ENCODE measurements around the gene XRCC5. TPM values are rescaled to one million over a fixed set of nuclear protein-coding genes. Genes with fewer than 3 reads are reported as not detected.

Gene XRCC5
- total RNA-seq, 4 donors from 2014 or later: 131 to 157 (median 141) TPM

DNA sequence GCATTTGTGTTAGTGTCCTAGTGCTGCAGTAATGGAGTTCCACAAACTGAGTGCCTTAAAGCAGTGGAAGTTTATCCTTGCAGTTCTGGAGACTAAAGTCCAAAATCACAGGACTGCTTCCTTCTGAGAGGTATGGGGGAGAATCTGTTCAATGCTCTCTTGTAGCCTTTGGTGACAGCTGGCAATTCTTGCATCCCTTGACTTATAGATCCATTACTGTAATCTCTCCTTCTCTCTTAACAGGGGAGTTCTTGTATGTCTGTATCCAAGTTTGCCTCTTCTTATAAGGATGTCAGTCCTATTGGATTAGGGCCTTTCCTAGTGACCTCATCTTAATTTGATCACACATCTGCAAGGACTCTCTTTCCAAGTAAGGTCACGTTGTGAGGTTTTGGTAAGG lies 69.9 kb downstream of the XRCC5 start:
- in situ Hi-C loops (cut with MboI; ENCODE audit: low sequenced_read_pairs in 4 of 4) (no loop called here), intact Hi-C loops (cut with DNase I; ENCODE audit: low total_unique reads) (no loop called here)
- DNase-seq (no peak), ATAC-seq (no peak)
- Histone ChIP-seq H3K36me3 (peaks cover 0 to 16% of the 10 kb centered on the region in 2 donors), H3K4me1 (peaks cover 0 to 9% of the 10 kb centered on the region in 2 donors), H3K27me3 (no peaks in the 10 kb centered on the region), H3K9me3 (no peaks in the 10 kb centered on the region), H3K4me3 (no peak overlapping the region), H3K27ac (no peak overlapping the region)
- TF ChIP-seq, protein P1, sequence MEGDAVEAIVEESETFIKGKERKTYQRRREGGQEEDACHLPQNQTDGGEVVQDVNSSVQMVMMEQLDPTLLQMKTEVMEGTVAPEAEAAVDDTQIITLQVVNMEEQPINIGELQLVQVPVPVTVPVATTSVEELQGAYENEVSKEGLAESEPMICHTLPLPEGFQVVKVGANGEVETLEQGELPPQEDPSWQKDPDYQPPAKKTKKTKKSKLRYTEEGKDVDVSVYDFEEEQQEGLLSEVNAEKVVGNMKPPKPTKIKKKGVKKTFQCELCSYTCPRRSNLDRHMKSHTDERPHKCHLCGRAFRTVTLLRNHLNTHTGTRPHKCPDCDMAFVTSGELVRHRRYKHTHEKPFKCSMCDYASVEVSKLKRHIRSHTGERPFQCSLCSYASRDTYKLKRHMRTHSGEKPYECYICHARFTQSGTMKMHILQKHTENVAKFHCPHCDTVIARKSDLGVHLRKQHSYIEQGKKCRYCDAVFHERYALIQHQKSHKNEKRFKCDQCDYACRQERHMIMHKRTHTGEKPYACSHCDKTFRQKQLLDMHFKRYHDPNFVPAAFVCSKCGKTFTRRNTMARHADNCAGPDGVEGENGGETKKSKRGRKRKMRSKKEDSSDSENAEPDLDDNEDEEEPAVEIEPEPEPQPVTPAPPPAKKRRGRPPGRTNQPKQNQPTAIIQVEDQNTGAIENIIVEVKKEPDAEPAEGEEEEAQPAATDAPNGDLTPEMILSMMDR (IDR thresholded peaks at IDR 0.05 in 4 of 5, conservative IDR thresholded peaks at IDR 0.05 in 1 of 5): no peak
- no peak for TF ChIP-seq POLR2A (IDR thresholded peaks at IDR 0.05)

DNA sequence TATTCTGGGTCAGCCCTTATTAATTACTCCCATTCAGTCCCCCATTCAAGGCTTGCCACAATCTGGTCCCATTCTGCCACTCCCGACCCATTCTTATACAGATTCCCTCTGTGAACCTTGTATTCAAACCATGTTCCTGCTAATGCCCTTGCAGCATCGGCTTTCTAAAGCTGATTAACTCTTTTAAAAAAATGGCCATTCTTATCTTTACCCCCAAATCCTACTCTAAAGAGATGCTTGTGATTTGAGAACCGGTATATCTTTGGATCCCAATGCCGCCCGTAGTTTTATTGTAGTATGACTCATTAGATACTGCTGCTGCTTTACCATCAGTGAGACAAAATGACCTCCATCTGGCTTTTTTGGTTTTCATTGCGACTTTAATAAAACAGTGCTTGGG lies 72.2 kb downstream of the XRCC5 start:
- TF ChIP-seq, protein P1 (IDR thresholded peaks at IDR 0.05 in 4 of 5, conservative IDR thresholded peaks at IDR 0.05 in 1 of 5): no peak
- TF ChIP-seq POLR2A (IDR thresholded peaks at IDR 0.05): no peak
- Histone ChIP-seq H3K27me3 (no peaks in the 10 kb centered on the region), H3K9me3 (no peaks in the 10 kb centered on the region), H3K36me3 (no peaks in the 10 kb centered on the region), H3K4me1 (peaks cover 0 to 9% of the 10 kb centered on the region in 2 donors), H3K4me3 (no peak overlapping the region), H3K27ac (no peak overlapping the region)
- ATAC-seq (no peak), DNase-seq (no peak)
- in situ Hi-C loops (cut with MboI; ENCODE audit: low sequenced_read_pairs in 4 of 4) (no loop called here), intact Hi-C loops (cut with DNase I; ENCODE audit: low total_unique reads) (no loop called here)

DNA sequence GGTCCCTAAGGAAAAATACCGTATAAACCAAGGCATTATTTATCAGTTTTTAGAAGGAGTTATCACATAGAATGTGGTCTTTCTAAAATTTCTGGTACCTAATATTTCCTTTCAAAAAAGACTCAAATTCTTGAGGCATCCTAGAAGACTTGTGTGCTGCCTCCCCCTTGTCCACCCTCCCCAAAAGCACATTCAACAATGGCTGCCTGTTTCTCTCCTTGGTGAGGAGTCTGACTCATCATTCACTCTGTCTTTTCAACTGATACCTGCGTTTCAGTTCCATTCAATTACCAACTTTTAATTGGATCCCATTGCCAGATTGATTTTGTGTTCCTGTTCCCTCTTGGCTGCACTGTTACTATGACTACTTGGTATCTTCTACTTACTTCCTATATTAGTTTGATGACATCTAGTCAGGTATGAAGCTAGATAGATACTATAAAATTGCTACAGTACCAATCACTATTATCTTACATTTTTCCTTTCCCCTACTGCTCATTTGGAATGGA lies 72.9 kb downstream of the XRCC5 start:
- no peak for TF ChIP-seq POLR2A (IDR thresholded peaks at IDR 0.05)
- TF ChIP-seq, protein P1 (IDR thresholded peaks at IDR 0.05 in 4 of 5, conservative IDR thresholded peaks at IDR 0.05 in 1 of 5): no peak
- Histone ChIP-seq H3K4me3 (no peak overlapping the region), H3K36me3 (no peaks in the 10 kb centered on the region), H3K4me1 (peaks cover 0 to 11% of the 10 kb centered on the region in 2 donors), H3K27ac (no peak overlapping the region), H3K9me3 (no peaks in the 10 kb centered on the region), H3K27me3 (no peaks in the 10 kb centered on the region)
- DNase-seq: no peak
- no peak for ATAC-seq
- in situ Hi-C loops (cut with MboI; ENCODE audit: low sequenced_read_pairs in 4 of 4): no loop called here
- intact Hi-C loops (cut with DNase I; ENCODE audit: low total_unique reads): no loop called here

DNA sequence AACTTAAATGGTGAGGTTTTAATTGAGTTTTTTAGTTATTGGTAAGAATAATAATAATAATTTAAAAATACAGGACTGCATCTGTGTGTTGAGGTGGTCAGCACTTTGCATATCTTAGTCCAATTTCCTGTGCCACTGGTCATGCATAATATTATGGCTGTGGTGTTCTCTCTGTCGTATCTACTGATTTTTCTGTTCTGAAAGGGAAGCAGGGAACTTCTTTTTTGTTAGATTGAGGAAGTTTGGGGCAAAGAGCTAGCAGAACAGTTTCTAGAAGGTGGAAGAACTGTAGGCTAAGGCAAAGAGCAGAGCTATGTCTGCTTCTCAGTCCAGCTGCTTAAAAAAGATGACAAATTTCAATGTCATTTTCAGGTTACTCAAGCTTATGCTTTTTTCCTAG lies 74.3 kb downstream of the XRCC5 start:
- in situ Hi-C loops (cut with MboI; ENCODE audit: low sequenced_read_pairs in 4 of 4): no loop called here
- DNase-seq: no peak
- Histone ChIP-seq H3K9me3 (no peaks in the 10 kb centered on the region), H3K36me3 (no peaks in the 10 kb centered on the region), H3K4me3 (no peak overlapping the region), H3K27me3 (no peaks in the 10 kb centered on the region), H3K27ac (no peak overlapping the region), H3K4me1 (peaks cover 10 to 25% of the 10 kb centered on the region in 2 donors)
- TF ChIP-seq POLR2A (IDR thresholded peaks at IDR 0.05): no peak
- ATAC-seq: no peak
- intact Hi-C loops (cut with DNase I; ENCODE audit: low total_unique reads): no loop called here

DNA sequence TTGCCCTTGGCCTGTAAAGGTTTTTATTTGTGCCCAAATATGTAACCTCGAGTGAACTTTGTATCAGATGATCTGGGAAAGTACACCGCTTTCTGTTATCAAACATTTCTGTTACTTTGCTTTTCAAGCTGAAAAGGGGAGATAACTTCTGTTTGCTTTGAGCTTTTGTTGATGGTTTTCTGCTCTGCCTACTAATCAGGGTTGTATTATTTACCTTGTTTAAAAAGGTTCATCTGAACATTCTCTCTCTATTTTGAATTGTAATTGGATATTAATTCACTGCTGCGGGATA lies 79.4 kb downstream of the XRCC5 start:
- peaks cover 0 to 29% of the 10 kb centered on the region in 2 donors for H3K36me3 ChIP-seq
- no peaks in the 10 kb centered on the region for H3K9me3 ChIP-seq
- ATAC-seq (no peak), DNase-seq (no peak)
- H3K4me1 ChIP-seq: peaks cover 16 to 22% of the 10 kb centered on the region in 2 donors
- TF ChIP-seq POLR2A (IDR thresholded peaks at IDR 0.05): no peak
- TF ChIP-seq, protein P1 (IDR thresholded peaks at IDR 0.05 in 4 of 5, conservative IDR thresholded peaks at IDR 0.05 in 1 of 5): no peak
- in situ Hi-C loops (cut with MboI; ENCODE audit: low sequenced_read_pairs in 4 of 4) (no loop called here), intact Hi-C loops (cut with DNase I; ENCODE audit: low total_unique reads) (no loop called here)
- no peaks in the 10 kb centered on the region for H3K27me3 ChIP-seq
- H3K27ac ChIP-seq: no peak overlapping the region
- no peak overlapping the region for H3K4me3 ChIP-seq
